Activated B cell treated with CpG ODN at 0.5 μM for 24 hours (primary cell): ENCODE measurements around the gene ZCCHC3. TPM values are rescaled to one million over a fixed set of nuclear protein-coding genes. Genes with fewer than 3 reads are reported as not detected.

ENCODE experiments used
- ATAC-seq: fragments of 200-7000 bp; cut with Tn5 transposase; one replicate; pipeline ENCODE4 v1.10.0; 2021; ENCODE audit warnings: low read depth, mild to moderate bottlenecking, moderate library complexity
- CTCF ChIA-PET: fragments of 350-600 bp; sonication (Branson Sonifier 250); formaldehyde crosslinking; loops from one replicate; lab custom pipeline; 2021; ENCODE audit warnings: antibody characterized with exemption; lab: Charles Lee
- POLR2A ChIA-PET: fragments of 350-600 bp; sonication (Branson Sonifier 250); formaldehyde crosslinking; loops from one replicate; lab custom pipeline; 2021; ENCODE audit warnings: antibody characterized with exemption; lab: Charles Lee
- DNase-seq: peaks from one replicate; pipeline ENCODE4 v3.0.0; 2022
- H3K27ac Mint-ChIP-seq: one replicate; pipeline ENCODE4 v1.8.0; 2020; ENCODE audit warnings: mixed read lengths
- H3K27me3 Mint-ChIP-seq: one replicate; pipeline ENCODE4 v1.8.0; 2021; ENCODE audit warnings: mixed read lengths
- H3K36me3 Mint-ChIP-seq: one replicate; pipeline ENCODE4 v1.8.0; 2021; ENCODE audit warnings: low read depth, mixed read lengths
- H3K4me1 Mint-ChIP-seq: one replicate; pipeline ENCODE4 v1.8.0; 2021; ENCODE audit warnings: mixed read lengths
- H3K4me3 Mint-ChIP-seq: one replicate; pipeline ENCODE4 v1.8.0; 2020; ENCODE audit warnings: mild to moderate bottlenecking, mixed read lengths
- H3K9me3 Mint-ChIP-seq: one replicate; pipeline ENCODE4 v1.8.0; 2020; ENCODE audit warnings: mixed read lengths
- intact Hi-C: fragments of 100-400 bp; cut with micrococcal nuclease; formaldehyde crosslinking; loops from one replicate; pipeline ENCODE4 v1.15.1; 2024
- total RNA-seq: library from RNA; stranded (reverse); gene quantifications from 2 replicates; pipeline ENCODE4 v1.2.3, GENCODE V29; 2022
- TF ChIP-seq, protein P1 (sequence below): fragments of 200-600 bp; IDR thresholded peaks from one replicate; pipeline ENCODE4 v1.8.0; 2022; ENCODE audit warnings: antibody characterized with exemption, mild to moderate bottlenecking

Gene ZCCHC3
- total RNA-seq, 1 donor from 2014 or later = 25.9 TPM

DNA sequence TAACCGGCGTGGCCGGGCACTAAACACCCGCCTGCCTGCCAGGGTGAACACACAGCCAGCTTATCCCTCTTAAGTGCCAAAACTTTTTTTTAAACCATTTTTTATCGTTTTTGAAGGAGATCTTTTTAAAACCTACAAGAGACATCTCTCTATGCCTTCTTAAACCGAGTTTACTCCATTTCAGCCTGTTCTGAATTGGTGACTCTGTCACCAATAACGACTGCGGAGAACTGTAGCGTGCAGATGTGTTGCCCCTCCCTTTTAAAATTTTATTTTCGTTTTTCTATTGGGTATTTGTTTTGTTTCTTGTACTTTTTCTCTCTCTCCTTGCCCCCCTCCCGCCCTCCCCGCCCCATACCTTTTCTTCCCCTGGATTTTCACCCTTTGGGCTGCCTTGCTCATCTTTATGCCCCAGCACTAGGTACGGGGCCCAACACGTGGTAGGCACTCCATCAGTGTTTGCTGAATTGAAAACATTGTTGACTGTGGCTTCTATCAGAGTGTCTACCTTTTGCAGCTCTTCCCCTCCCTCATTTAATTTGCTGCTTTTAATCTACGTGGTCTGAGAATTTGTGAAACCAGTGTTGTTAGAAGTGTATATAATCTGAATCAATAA is 1.5 kb downstream of the ZCCHC3 start:
- POLR2A ChIA-PET = interaction anchor here (0.7 to 4.0 kb wide), 5 partner anchors 9 to 32 kb away, joined by 3 to 79 read pairs (median 3); partner anchors contain the start of gene SOX12
- H3K4me1 Mint-ChIP-seq = peaks cover 44% of the 10 kb centered on the region
- H3K36me3 Mint-ChIP-seq = peaks cover 44% of the 10 kb centered on the region
- ATAC-seq (no peak), DNase-seq (no peak)
- H3K27ac Mint-ChIP-seq = peak overlapping the region; percentile 97
- H3K27me3 Mint-ChIP-seq = no peaks in the 10 kb centered on the region
- H3K4me3 Mint-ChIP-seq = peak overlapping the region; percentile 98
- TF ChIP-seq, protein P1, sequence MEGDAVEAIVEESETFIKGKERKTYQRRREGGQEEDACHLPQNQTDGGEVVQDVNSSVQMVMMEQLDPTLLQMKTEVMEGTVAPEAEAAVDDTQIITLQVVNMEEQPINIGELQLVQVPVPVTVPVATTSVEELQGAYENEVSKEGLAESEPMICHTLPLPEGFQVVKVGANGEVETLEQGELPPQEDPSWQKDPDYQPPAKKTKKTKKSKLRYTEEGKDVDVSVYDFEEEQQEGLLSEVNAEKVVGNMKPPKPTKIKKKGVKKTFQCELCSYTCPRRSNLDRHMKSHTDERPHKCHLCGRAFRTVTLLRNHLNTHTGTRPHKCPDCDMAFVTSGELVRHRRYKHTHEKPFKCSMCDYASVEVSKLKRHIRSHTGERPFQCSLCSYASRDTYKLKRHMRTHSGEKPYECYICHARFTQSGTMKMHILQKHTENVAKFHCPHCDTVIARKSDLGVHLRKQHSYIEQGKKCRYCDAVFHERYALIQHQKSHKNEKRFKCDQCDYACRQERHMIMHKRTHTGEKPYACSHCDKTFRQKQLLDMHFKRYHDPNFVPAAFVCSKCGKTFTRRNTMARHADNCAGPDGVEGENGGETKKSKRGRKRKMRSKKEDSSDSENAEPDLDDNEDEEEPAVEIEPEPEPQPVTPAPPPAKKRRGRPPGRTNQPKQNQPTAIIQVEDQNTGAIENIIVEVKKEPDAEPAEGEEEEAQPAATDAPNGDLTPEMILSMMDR = no peak
- intact Hi-C loops = loop anchor here (1.0 to 5.0 kb wide), 2 partner anchors 9 to 108 kb away; partner anchors contain the start of genes C20orf96 and RBCK1
- H3K9me3 Mint-ChIP-seq = peaks cover 4% of the 10 kb centered on the region
- CTCF ChIA-PET = interaction anchor here (1.2 to 1.5 kb wide), 2 partner anchors 31 to 33 kb away, joined by 3 read pairs; no protein-coding TSS in a partner anchor

GRCh38 chr20:300345-300990 is 3.1 kb downstream of the ZCCHC3 start:
- POLR2A ChIA-PET = interaction anchor here (0.6 to 1.2 kb wide), 3 partner anchors 10 to 24 kb away, joined by 5 to 8 read pairs (median 6); no protein-coding TSS in a partner anchor
- no peak for ATAC-seq

GRCh38 chr20:301886-302848 is 4.8 kb downstream of the ZCCHC3 start:
- ChIA-PET CTCF (no interaction called here), POLR2A (interaction anchor here (1.4 kb wide), 1 partner anchor 22 kb away, joined by 5 read pairs; no protein-coding TSS in a partner anchor)
- H3K4me3 Mint-ChIP-seq = no peak overlapping the region
- peaks cover 4% of the 10 kb centered on the region for H3K9me3 Mint-ChIP-seq
- peaks cover 32% of the 10 kb centered on the region for H3K4me1 Mint-ChIP-seq
- ATAC-seq = no peak
- H3K36me3 Mint-ChIP-seq = peaks cover 42% of the 10 kb centered on the region
- intact Hi-C loops = no loop called here
- no peaks in the 10 kb centered on the region for H3K27me3 Mint-ChIP-seq
- TF ChIP-seq, protein P1 = no peak
- H3K27ac Mint-ChIP-seq = no peak overlapping the region
- DNase-seq = no peak

More at GRCh38 chr20:300345-300990, 3.1 kb downstream of the ZCCHC3 start:
- Mint-ChIP-seq H3K27ac (peak overlapping the region; percentile 77), H3K4me1 (peaks cover 44% of the 10 kb centered on the region), H3K9me3 (peaks cover 4% of the 10 kb centered on the region), H3K27me3 (no peaks in the 10 kb centered on the region), H3K4me3 (peak overlapping the region; percentile 74), H3K36me3 (peaks cover 44% of the 10 kb centered on the region)
- CTCF ChIA-PET = interaction anchor here (1.5 kb wide), 1 partner anchor 30 kb away, joined by 3 read pairs; no protein-coding TSS in a partner anchor
- intact Hi-C loops = no loop called here
- TF ChIP-seq, protein P1 = no peak
- no peak for DNase-seq

DNA sequence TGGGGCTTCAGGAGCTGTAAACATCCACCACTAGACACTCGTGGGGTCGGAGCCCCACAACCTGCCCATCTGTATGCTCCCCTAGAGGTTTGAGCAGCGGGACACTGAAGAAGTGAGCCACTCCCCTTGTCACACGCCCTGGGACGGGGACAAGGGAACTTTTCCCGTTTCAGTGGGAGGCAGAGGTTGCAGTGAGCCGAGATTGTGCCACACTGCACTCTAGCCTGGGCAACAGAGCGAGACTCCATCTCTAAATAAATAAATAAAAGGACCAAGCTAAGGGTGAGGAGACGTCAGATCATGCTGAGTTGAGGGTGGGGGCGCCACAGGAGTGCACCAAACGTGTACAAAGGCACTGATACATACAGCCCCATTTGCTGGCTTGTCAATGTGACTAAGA is 8.4 kb downstream of the ZCCHC3 start:
- Mint-ChIP-seq H3K27me3 (no peaks in the 10 kb centered on the region), H3K36me3 (peaks cover 15% of the 10 kb centered on the region), H3K9me3 (no peaks in the 10 kb centered on the region), H3K4me1 (peaks cover 19% of the 10 kb centered on the region), H3K4me3 (no peak overlapping the region), H3K27ac (no peak overlapping the region)
- TF ChIP-seq, protein P1 = no peak
- ATAC-seq = no peak
- DNase-seq = no peak
- intact Hi-C loops = no loop called here
- POLR2A ChIA-PET = interaction anchor here (0.7 kb wide), 3 partner anchors 41 to 350 kb away, joined by 3 to 5 read pairs (median 3); partner anchors contain the start of genes CSNK2A1 and NRSN2
- CTCF ChIA-PET = no interaction called here
